Natural killer cell (primary cell): ENCODE data around the gene SHANK3. TPM values are rescaled to one million over a fixed set of nuclear protein-coding genes. Genes with fewer than 3 reads are reported as not detected.
A peak's percentile ranks its signal among the peaks of the same experiment; 100 is the strongest.

Experiments
- ATAC-seq, 3 donors: fragments of 150-1000 bp in 2 of 3; fragments of 200-7000 bp in 1 of 3; cut with Tn5 transposase; 1 replicate in 1 of 3; 2 replicates in 2 of 3; pipeline ENCODE4 v1.10.0; 2021; ENCODE audit warnings: mild to moderate bottlenecking in 2 of 3, moderate library complexity in 2 of 3
- DNase-seq, 2 donors: peaks; one replicate each; pipeline versions ENCODE4 v3.0.0 to v3.0.0-alpha.2; 2013 to 2021; ENCODE audit warnings: mixed read lengths in 1 of 2
- H3K27ac ChIP-seq: one replicate; pipeline ENCODE4 v1.5.1; 2013; ENCODE audit warnings: mild to moderate bottlenecking, low read length
- H3K27me3 ChIP-seq: one replicate; pipeline ENCODE4 v1.6.1; 2013; ENCODE audit warnings: low read length; ENCODE audit not compliant: control insufficient read depth, insufficient read depth
- H3K36me3 ChIP-seq: one replicate; pipeline ENCODE4 v1.6.1; 2013; ENCODE audit warnings: low read length; ENCODE audit not compliant: control insufficient read depth, insufficient read depth
- H3K4me1 ChIP-seq: one replicate; pipeline ENCODE4 v1.6.1; 2013; ENCODE audit warnings: low read length; ENCODE audit not compliant: control insufficient read depth, insufficient read depth
- H3K4me3 ChIP-seq: one replicate; pipeline ENCODE4 v1.5.1; 2013; ENCODE audit warnings: low read length
- H3K9me3 ChIP-seq: one replicate; pipeline ENCODE4 v1.6.1; 2013; ENCODE audit warnings: low read length; ENCODE audit not compliant: control insufficient read depth, insufficient read depth
- H3K27ac Mint-ChIP-seq, 2 donors: one replicate each; pipeline ENCODE4 v1.8.0; 2022; ENCODE audit warnings: mild to moderate bottlenecking in 2 of 2, mixed read lengths in 2 of 2, moderate library complexity in 1 of 2
- H3K27me3 Mint-ChIP-seq, 2 donors: one replicate each; pipeline ENCODE4 v1.8.0; 2022; ENCODE audit warnings: low read depth in 2 of 2, mixed read lengths in 2 of 2
- H3K36me3 Mint-ChIP-seq: one replicate; pipeline ENCODE4 v1.8.0; 2022; ENCODE audit warnings: mixed read lengths
- H3K4me1 Mint-ChIP-seq, 2 donors: one replicate each; pipeline ENCODE4 v1.8.0; 2022; ENCODE audit warnings: mixed read lengths in 2 of 2
- H3K4me3 Mint-ChIP-seq: one replicate; pipeline ENCODE4 v1.8.0; 2022; ENCODE audit warnings: mild to moderate bottlenecking, moderate library complexity, mixed read lengths
- H3K9me3 Mint-ChIP-seq, 2 donors: one replicate each; pipeline ENCODE4 v1.8.0; 2022; ENCODE audit warnings: mixed read lengths in 2 of 2
- CTCF ChIP-seq: fragments of 200-600 bp; IDR thresholded peaks from one replicate; pipeline ENCODE4 v1.8.0; 2022; ENCODE audit warnings: antibody characterized with exemption
- WGBS: methylation state at CpG from one replicate; pipeline ENCODE4 v1.1.7; 2013; ENCODE audit warnings: missing lambda C conversion rate; ENCODE audit not compliant: insufficient coverage; 5-methylcytosine and 5-hydroxymethylcytosine counted together
- intact Hi-C: fragments of 100-400 bp; cut with micrococcal nuclease; formaldehyde crosslinking; loops from one replicate; pipeline ENCODE4 v1.14.2; 2022
- total RNA-seq, 4 donors: library from RNA; stranded (reverse); fragments of 120-200 nt in 1 of 4; gene quantifications; one replicate each; pipeline versions ENCODE4 v1.2.3 to v1.2.4, GENCODE V29; 2013 to 2022

SHANK3 gene
- total RNA-seq, 3 donors from 2014 or later (not counting 1 experiment from before 2014, with no cell fraction given) = 0.07 TPM; not detected in 2

DNA sequence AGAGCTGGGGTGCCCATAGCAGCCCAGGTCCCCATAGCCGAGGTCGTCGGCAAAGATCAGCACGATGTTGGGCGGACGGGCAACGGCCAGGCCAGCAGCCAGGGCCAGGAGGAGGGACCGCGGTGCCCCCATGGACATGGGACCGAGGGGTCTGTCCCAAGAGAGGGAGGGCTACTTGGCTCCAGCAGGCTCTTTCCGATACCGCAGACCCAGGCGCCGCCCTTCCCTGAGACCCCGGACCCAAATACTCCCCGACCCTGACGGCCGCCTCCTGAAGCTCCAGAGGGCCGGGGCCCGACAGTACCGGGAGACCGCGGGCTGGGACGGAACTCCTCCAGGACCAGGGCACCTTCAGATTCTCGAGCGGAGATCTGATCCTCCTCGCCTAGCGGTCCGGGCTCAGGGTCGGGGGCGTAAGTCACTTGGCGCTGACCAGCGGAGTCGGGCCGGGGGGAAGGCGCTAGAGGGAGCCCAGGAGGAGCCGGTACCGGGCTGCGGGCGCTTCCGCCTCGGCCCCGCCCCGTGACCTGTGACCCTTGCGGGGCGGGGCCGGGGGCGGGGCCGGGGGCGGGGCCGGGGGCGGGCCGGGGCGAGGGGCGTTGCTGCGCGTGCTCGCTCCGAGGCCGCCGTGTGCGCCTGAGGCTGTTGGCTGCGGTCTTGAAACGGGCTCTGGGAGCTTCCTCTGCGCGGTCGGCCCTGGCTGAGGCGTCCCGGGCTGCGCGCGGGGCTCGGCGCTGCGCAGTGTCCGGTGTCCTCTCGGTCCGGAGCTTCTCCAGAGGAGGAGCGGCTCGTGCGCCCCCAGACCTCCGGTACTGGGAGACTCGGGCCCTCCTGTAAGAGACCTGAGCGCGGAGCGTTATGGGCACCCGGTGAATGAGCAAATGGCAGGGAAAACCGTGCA lies 44.7 kb upstream of the SHANK3 start, which contains the start of gene ARSA:
TSS of gene ARSA (minus strand) at position 511 of the 901 bp plus-strand sequence. CDS start at position 138, 373 bp downstream.
- Mint-ChIP-seq H3K27ac (peak within 1 kb of the TSS; percentile 77 to 94), H3K36me3 (no peaks in the 10 kb centered on the region), H3K9me3 (peaks cover 0 to 3% of the 10 kb centered on the region in 2 donors), H3K4me3 (peak within 1 kb of the TSS; percentile 76), H3K27me3 (peaks cover 0 to 6% of the 10 kb centered on the region in 2 donors), H3K4me1 (peaks cover 21 to 35% of the 10 kb centered on the region in 2 donors)
- intact Hi-C loops = no loop called here
- ATAC-seq = peak; percentile 83 to 93 (median 85)
- Histone ChIP-seq H3K9me3 (no peaks in the 10 kb centered on the region), H3K4me1 (peaks cover 29% of the 10 kb centered on the region), H3K36me3 (no peaks in the 10 kb centered on the region), H3K27me3 (no peaks in the 10 kb centered on the region), H3K4me3 (peak within 1 kb of the TSS; percentile 66), H3K27ac (peak within 1 kb of the TSS; percentile 68)
- DNase-seq = peak; percentile 72 to 92
- 4% methylated on average over 88 of the region's 88 CpGs for WGBS
- no peak for TF ChIP-seq CTCF

DNA sequence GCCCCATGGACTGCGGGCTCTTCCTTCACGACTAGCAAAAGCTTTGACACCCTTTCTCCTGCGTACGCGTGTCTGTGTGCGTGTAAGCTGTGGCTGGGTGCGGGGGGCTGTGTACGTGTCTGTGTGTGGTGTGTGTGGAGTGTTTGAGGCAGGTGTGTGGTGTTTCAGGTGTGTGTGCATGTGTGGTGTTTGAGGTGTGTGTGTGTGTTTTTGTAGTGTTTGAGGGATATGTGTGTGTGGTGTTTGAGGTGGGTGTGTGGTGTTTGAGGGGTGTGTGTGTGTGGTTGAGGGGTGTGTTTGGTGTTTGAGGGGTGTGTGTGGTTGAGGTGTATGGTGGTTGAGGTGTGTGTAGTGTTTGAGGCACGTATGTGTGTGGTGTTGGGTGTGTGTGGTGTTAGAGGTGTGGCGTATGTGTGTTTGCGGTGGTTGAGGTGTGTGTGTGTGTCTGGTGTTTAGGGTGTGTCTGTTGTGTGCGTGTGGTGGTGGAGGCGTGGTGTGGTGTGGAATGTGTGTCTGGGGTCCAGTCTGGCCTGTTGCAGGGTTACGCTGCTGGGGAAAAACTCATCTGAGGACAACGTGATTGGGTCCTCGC lies 44.0 kb upstream of the SHANK3 start:
- peaks cover 0 to 6% of the 10 kb centered on the region in 2 donors for H3K27me3 Mint-ChIP-seq
- intact Hi-C loops = no loop called here
- 13% methylated on average over 16 of the region's 16 CpGs for WGBS
- H3K9me3 ChIP-seq = no peaks in the 10 kb centered on the region
- H3K36me3 Mint-ChIP-seq = no peaks in the 10 kb centered on the region
- peak; percentile 61 to 66 for DNase-seq
- no peaks in the 10 kb centered on the region for H3K27me3 ChIP-seq
- ATAC-seq = peak; percentile 32 to 53 (median 33)
- peaks cover 25% of the 10 kb centered on the region for H3K4me1 ChIP-seq
- peak overlapping the region; percentile 64 for H3K27ac ChIP-seq
- H3K4me3 ChIP-seq = peak overlapping the region; percentile 40
- H3K36me3 ChIP-seq = no peaks in the 10 kb centered on the region
- peaks cover 19 to 33% of the 10 kb centered on the region in 2 donors for H3K4me1 Mint-ChIP-seq
- H3K9me3 Mint-ChIP-seq = peaks cover 0 to 3% of the 10 kb centered on the region in 2 donors
- peak overlapping the region; percentile 77 to 94 for H3K27ac Mint-ChIP-seq
- H3K4me3 Mint-ChIP-seq = peak overlapping the region; percentile 42
- no peak for TF ChIP-seq CTCF

GRCh38 chr22:50630376-50630775 lies 42.2 kb upstream of the SHANK3 start:
- Histone ChIP-seq H3K9me3 (no peaks in the 10 kb centered on the region), H3K36me3 (no peaks in the 10 kb centered on the region), H3K27ac (no peak overlapping the region), H3K27me3 (no peaks in the 10 kb centered on the region), H3K4me3 (no peak overlapping the region), H3K4me1 (peaks cover 25% of the 10 kb centered on the region)
- ATAC-seq (no peak), DNase-seq (no peak)
- TF ChIP-seq CTCF = no peak
- intact Hi-C loops = no loop called here
- no peak overlapping the region for H3K4me3 Mint-ChIP-seq
- H3K4me1 Mint-ChIP-seq = peaks cover 19 to 33% of the 10 kb centered on the region in 2 donors
- H3K36me3 Mint-ChIP-seq = no peaks in the 10 kb centered on the region
- peaks cover 0 to 6% of the 10 kb centered on the region in 2 donors for H3K27me3 Mint-ChIP-seq
- H3K9me3 Mint-ChIP-seq = peaks cover 0 to 3% of the 10 kb centered on the region in 2 donors
- WGBS = 96% methylated on average over 5 of the region's 5 CpGs
- no peak overlapping the region for H3K27ac Mint-ChIP-seq
